Endodermal cell (in vitro differentiated cells): ENCODE results near the gene ADRB1. TPM values are rescaled to one million over a fixed set of nuclear protein-coding genes. Genes with fewer than 3 reads are reported as not detected.

Experiments
- DNase-seq: peaks from one replicate; pipeline ENCODE4 v3.0.0-alpha.2; 2017
- H3K27ac ChIP-seq: 2 replicates; pipeline ENCODE4 v1.5.1; 2013; ENCODE audit warnings: mild to moderate bottlenecking, low read depth, low read length, moderate library complexity
- H3K27me3 ChIP-seq: 2 replicates; pipeline ENCODE4 v1.6.1; 2013; ENCODE audit warnings: mild to moderate bottlenecking, low read length, moderate library complexity; ENCODE audit not compliant: insufficient read depth, control insufficient read depth, poor library complexity, severe bottlenecking
- H3K36me3 ChIP-seq: 2 replicates; pipeline ENCODE4 v1.7.0; 2013; ENCODE audit warnings: mild to moderate bottlenecking, low read length, moderate library complexity; ENCODE audit not compliant: control insufficient read depth, insufficient read depth
- H3K4me1 ChIP-seq: one replicate; pipeline ENCODE4 v1.7.0; 2013; ENCODE audit warnings: low read length; ENCODE audit not compliant: control insufficient read depth, insufficient read depth
- H3K4me3 ChIP-seq: 2 replicates; pipeline ENCODE4 v1.5.1; 2013; ENCODE audit warnings: mild to moderate bottlenecking, low read length, moderate library complexity
- H3K9ac ChIP-seq: 2 replicates; pipeline ENCODE4 v1.6.1; 2013; ENCODE audit warnings: mild to moderate bottlenecking, low read length, moderate library complexity; ENCODE audit not compliant: poor library complexity, severe bottlenecking; ENCODE audit errors: extremely low read depth
- H3K9me3 ChIP-seq: 2 replicates; pipeline ENCODE4 v1.6.1; 2013; ENCODE audit warnings: mild to moderate bottlenecking, low read length, moderate library complexity; ENCODE audit not compliant: control insufficient read depth
- H3K27ac Mint-ChIP-seq: 2 replicates; pipeline ENCODE4 v1.8.0; 2020; ENCODE audit warnings: mixed read lengths
- H3K27me3 Mint-ChIP-seq: 2 replicates; pipeline ENCODE4 v1.8.0; 2021; ENCODE audit warnings: mild to moderate bottlenecking, mixed read lengths; ENCODE audit not compliant: insufficient read depth
- H3K36me3 Mint-ChIP-seq: 2 replicates; pipeline ENCODE4 v1.8.0; 2020; ENCODE audit warnings: low read depth, mixed read lengths
- H3K4me1 Mint-ChIP-seq: 2 replicates; pipeline ENCODE4 v1.8.0; 2020; ENCODE audit warnings: mixed read lengths
- H3K4me3 Mint-ChIP-seq: 2 replicates; pipeline ENCODE4 v1.8.0; 2020; ENCODE audit warnings: mild to moderate bottlenecking, moderate library complexity, mixed read lengths
- H3K9me3 Mint-ChIP-seq: 2 replicates; pipeline ENCODE4 v1.8.0; 2020; ENCODE audit warnings: mild to moderate bottlenecking, mixed read lengths
- WGBS, 2 experiments: methylation state at CpG; one replicate each; pipeline versions ENCODE4 v1.1.5 to v1.1.7; 2013; ENCODE audit warnings: missing lambda C conversion rate in 2 of 2, mixed read lengths in 1 of 2; ENCODE audit not compliant: insufficient coverage in 1 of 2, insufficient read length in 1 of 2; 5-methylcytosine and 5-hydroxymethylcytosine counted together
- total RNA-seq, 2 donors: library from RNA; stranded (reverse); fragmentation: NEBNext Ultra II Directional in 1 of 2; extraction: Animal tissue kit (Norgen Biotek cat#: 25700) in 1 of 2; gene quantifications; 2 replicates in 1 of 2; 3 replicates in 1 of 2; pipeline ENCODE4 v1.2.1, GENCODE V29; 2021
- TF ChIP-seq, protein P1 (sequence below): fragments of 200-600 bp; sonication (generic); conservative IDR thresholded peaks from 2 replicates; pipeline ENCODE4 v1.5.0; 2021; ENCODE audit warnings: antibody characterized with exemption, mild to moderate bottlenecking

The ADRB1 gene
- total RNA-seq, 2 donors from 2014 or later, result not detected

DNA sequence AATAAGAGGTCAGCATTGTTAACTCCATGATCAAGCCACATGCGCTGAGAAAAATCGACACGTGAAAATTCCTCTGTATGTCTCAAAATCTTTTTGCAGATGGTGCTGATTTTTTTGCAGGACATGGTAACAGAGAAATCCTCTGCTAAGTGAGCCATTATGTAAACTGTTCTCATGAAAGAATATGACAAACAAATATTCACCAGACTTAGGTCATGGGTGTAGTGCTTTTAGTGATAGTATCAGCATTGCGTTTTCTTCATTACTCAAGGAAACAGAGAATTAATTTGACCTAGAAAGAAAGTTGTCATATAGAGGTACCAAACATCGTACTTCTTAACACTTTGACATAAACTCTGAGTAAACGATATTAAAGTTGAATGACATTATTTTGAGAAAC, 34.7 kb downstream of the ADRB1 start:
- H3K4me1 ChIP-seq, result no peaks in the 10 kb centered on the region
- no peak for DNase-seq
- no peaks in the 10 kb centered on the region for H3K36me3 ChIP-seq
- H3K9me3 ChIP-seq, result no peaks in the 10 kb centered on the region
- no peak overlapping the region for H3K4me3 ChIP-seq
- TF ChIP-seq, protein P1, sequence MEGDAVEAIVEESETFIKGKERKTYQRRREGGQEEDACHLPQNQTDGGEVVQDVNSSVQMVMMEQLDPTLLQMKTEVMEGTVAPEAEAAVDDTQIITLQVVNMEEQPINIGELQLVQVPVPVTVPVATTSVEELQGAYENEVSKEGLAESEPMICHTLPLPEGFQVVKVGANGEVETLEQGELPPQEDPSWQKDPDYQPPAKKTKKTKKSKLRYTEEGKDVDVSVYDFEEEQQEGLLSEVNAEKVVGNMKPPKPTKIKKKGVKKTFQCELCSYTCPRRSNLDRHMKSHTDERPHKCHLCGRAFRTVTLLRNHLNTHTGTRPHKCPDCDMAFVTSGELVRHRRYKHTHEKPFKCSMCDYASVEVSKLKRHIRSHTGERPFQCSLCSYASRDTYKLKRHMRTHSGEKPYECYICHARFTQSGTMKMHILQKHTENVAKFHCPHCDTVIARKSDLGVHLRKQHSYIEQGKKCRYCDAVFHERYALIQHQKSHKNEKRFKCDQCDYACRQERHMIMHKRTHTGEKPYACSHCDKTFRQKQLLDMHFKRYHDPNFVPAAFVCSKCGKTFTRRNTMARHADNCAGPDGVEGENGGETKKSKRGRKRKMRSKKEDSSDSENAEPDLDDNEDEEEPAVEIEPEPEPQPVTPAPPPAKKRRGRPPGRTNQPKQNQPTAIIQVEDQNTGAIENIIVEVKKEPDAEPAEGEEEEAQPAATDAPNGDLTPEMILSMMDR, result no peak
- WGBS, 2 experiments, result 96 to 98% methylated on average over 5 to 6 of the region's 6 CpGs
- peaks cover 4% of the 10 kb centered on the region for H3K9me3 Mint-ChIP-seq
- no peak overlapping the region for H3K4me3 Mint-ChIP-seq
- H3K27ac Mint-ChIP-seq, result no peak overlapping the region
- H3K27me3 Mint-ChIP-seq, result no peaks in the 10 kb centered on the region
- H3K27ac ChIP-seq, result no peak overlapping the region
- no peaks in the 10 kb centered on the region for H3K27me3 ChIP-seq
- H3K36me3 Mint-ChIP-seq, result no peaks in the 10 kb centered on the region
- H3K4me1 Mint-ChIP-seq, result no peaks in the 10 kb centered on the region
- H3K9ac ChIP-seq, result no peak overlapping the region

DNA sequence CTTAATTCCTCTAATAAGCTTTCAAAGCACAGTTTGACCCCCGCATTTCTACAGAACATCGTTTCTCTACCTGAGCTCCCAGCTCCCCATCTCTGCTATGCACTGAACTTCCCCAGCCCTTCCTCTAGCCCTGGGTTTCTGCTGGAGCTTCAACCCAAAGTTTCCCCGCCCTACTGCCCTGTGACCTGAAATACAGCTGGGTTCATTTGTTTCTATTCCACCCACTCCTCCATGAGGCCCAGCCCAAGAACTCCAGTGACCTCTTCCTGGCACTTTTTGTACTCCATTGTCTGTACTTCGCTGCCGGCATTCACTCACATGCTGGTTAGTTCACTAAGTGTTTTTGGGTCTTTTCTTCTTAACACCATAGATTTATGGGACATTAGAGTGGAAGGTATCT, 35.8 kb downstream of the ADRB1 start:
- Histone ChIP-seq H3K27me3 (no peaks in the 10 kb centered on the region), H3K27ac (no peak overlapping the region), H3K36me3 (no peaks in the 10 kb centered on the region), H3K4me3 (no peak overlapping the region), H3K9ac (no peak overlapping the region), H3K4me1 (no peaks in the 10 kb centered on the region), H3K9me3 (no peaks in the 10 kb centered on the region)
- WGBS, 2 experiments, result 90 to 93% methylated on average over 2 to 5 of the region's 5 CpGs
- H3K9me3 Mint-ChIP-seq, result peaks cover 8% of the 10 kb centered on the region
- TF ChIP-seq, protein P1, result no peak
- H3K36me3 Mint-ChIP-seq, result no peaks in the 10 kb centered on the region
- H3K4me1 Mint-ChIP-seq, result no peaks in the 10 kb centered on the region
- DNase-seq, result no peak
- H3K4me3 Mint-ChIP-seq, result no peak overlapping the region
- no peaks in the 10 kb centered on the region for H3K27me3 Mint-ChIP-seq
- H3K27ac Mint-ChIP-seq, result no peak overlapping the region

DNA sequence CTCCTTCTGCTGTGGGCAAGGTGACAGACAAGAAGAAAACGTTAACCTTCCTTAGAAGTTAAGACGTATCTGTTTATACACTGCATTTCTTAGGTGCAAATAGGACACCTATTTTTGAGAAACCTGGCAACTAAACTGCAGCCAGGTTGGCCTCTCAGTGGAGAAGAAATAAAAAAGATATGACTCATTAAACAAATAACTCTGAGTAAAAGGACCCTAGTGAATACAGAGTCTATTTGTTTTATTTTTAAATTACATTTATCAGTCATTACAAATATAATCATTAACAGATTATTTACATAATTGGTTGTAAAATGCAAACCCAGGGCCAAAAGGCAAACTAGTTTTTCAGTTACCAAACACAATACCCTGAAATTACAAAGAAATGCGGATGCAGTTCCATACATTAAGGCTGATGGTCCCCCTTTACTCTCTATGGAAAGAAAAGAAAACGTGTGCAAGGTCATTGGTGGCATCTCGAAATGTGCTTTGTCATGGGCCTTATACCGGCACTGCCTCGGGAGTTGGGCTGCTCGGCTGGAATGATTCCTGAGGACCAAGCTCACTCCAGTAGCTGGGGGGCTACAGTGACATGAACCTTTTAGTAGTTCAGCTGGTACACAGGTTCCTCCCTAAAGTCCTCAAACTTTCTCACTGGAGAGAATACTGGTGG, 38.4 kb downstream of the ADRB1 start:
- Mint-ChIP-seq H3K27me3 (no peaks in the 10 kb centered on the region), H3K4me3 (no peak overlapping the region), H3K36me3 (no peaks in the 10 kb centered on the region), H3K4me1 (no peaks in the 10 kb centered on the region), H3K27ac (no peak overlapping the region), H3K9me3 (peaks cover 4% of the 10 kb centered on the region)
- H3K4me1 ChIP-seq, result no peaks in the 10 kb centered on the region
- 90 to 92% methylated on average over 8 of the region's 8 CpGs for WGBS, 2 experiments
- no peaks in the 10 kb centered on the region for H3K9me3 ChIP-seq
- H3K36me3 ChIP-seq, result no peaks in the 10 kb centered on the region
- DNase-seq, result no peak
- H3K27me3 ChIP-seq, result no peaks in the 10 kb centered on the region
- TF ChIP-seq, protein P1, result no peak
- H3K9ac ChIP-seq, result no peak overlapping the region
- no peak overlapping the region for H3K4me3 ChIP-seq
- no peak overlapping the region for H3K27ac ChIP-seq
